NCI-H82 (cell line): ENCODE data around the gene SH3TC1.

Source experiments
- DNase-seq: peaks from one replicate; lab custom pipeline; 2025; lab: John Stamatoyannopoulos, UW

Gene SH3TC1

DNA sequence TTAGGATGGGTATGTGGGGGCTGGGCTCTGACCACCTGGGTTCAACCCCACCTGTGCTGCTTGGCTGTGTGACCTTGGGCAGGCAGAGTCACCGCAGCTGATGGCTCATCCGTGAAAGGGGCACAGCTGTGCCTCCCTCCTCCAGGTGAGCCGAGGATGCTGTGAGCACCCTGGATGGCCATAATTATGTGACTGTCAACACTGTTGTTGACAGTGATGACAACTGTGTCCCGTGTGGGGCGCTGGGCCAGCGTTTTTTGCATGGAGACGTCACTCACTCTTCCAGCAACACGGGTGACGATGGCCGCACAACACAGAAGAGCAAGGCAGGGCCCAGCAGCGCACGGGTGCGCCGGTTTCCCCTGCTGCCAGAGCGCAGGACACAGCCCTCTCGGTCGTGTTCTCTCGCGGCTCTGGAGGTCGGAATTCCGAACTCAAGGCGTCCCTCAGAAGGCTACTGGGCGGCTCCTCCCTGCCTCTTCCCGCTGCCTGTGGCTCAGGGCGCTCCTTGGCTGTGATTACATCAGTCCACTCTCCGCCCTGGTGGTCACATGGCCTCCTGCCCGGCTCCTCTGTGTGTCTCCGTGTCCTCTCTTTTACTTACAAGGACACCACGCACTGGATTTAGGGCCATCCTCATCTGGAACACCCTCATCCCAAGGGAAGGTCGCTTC is 1.3 kb downstream of the SH3TC1 start:
- no peak for DNase-seq

- no peak for DNase-seq
Observed at GRCh38 chr4:8201321-8201781, 2.3 kb downstream of the SH3TC1 start.

GRCh38 chr4:8202108-8203051 is 3.3 kb downstream of the SH3TC1 start:
- DNase-seq: no peak

- DNase-seq: no peak
Observed at GRCh38 chr4:8203052-8203401, 3.9 kb downstream of the SH3TC1 start.

GRCh38 chr4:8203817-8204216 is 4.7 kb downstream of the SH3TC1 start:
- no peak for DNase-seq

DNA sequence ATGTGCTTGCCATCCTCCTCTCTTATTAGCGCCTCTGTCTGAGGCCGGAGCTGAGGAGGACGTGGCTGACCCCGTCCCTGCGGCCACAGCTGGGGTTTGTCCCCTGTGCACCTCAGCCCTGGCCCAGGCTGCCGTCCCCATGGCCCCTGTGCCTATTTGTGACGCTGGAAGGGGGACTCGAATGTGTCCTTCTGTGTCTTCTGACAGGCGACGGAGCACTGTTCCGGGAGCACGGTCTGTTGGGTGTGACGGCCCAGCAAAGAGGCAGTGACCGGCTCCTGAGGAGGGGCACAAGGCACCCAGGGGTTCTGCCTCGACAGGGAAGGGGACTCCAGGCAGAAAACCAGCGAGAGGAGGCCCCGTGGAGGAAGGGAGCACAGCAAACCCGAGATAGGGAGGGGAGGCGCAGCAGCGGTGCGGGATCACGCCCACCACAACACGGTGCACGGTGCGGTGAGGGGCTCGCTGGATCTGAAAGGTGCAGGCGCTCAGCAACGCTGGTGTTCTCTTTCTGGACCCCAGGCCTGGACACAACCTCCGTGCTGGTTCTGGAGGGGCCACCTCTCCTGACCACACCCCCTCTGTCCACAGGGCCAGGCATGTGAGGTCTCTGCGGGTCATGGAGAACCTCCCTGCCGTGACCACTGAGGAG is 5.6 kb downstream of the SH3TC1 start:
- DNase-seq: no peak

DNA sequence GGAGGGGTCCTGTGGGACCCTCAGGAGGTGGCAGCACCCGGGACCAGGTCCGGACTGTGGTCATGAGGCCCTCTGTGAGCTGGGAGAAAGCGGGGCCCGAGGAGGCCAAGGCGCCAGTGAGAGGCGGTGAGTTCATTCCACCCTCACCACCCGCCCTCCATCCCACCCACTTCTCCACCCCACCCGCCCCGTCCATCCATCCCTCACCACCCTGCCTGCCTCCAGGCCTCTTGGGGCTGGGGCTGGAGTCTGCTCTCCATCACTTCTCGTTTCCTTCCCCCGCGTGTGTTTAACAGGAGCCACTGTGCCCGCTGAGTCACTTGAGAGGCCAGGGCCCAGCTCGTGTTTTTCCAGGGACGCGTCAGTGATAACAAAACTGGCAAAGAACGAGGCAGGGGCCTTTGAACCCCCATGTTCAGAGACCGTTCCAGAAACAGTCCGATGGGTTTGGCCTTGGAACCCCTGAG is 6.2 kb downstream of the SH3TC1 start:
- no peak for DNase-seq

GRCh38 chr4:8205749-8206611 is 6.9 kb downstream of the SH3TC1 start:
- no peak for DNase-seq

- DNase-seq: no peak
Observed at GRCh38 chr4:8207314-8207713, 8.2 kb downstream of the SH3TC1 start.

- no peak for DNase-seq
Observed at GRCh38 chr4:8208565-8208964, 9.5 kb downstream of the SH3TC1 start.

DNA sequence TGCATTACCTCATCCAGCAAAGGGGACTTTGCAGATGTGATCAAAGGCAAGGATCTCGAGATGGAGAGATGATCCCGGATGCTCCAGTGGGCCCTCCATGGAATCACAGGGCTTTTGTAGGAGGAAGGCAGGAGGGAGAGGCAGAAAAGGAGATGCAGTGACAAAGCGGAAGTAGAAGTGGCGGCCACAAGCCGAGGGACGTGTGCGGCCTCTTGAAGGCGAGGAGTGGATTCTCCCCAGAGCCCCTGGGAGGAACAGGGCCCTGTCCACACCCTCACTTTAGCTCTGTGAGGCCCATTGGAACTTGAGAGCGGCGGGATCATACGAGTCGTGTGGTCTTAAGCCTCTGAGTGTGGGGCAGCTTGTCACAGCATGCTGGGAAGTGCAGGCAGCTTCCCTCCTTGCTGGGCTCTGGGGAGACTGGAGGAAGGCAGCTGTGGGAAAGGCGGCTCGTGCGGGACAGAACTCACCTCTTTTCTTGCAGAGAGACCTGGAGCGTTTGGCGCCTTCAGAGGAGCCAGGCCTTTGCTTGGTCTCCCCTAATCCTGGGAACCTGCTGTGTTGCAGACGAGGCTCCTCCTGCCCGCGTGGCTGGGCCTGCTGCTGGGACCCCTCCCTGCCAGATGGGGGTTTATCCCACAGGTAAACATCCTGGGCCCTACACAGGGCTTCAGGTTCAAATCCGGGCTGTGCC is 10.2 kb downstream of the SH3TC1 start:
- no peak for DNase-seq

DNA sequence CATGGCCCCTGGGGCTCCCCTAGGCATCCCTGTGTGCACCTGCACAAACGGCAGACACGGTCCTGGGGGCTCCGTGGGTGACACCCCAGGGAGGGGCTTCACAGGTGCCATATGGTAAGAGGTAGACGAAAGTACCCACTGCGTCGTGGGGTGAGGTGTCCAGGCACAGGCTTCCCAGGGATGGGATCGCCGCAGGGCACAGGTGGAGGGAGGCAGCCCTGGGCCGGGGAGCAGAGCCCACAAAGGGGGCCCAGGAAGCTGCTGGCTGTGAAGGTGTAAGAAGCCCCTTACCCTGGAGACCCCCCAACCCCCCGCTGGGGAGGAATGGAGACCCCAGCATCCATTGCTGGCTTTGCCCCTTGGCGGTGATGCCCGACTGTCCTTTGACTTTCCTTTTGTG is 10.9 kb downstream of the SH3TC1 start:
- DNase-seq: no peak

GRCh38 chr4:8210616-8211015 is 11.5 kb downstream of the SH3TC1 start:
- DNase-seq: no peak

DNA sequence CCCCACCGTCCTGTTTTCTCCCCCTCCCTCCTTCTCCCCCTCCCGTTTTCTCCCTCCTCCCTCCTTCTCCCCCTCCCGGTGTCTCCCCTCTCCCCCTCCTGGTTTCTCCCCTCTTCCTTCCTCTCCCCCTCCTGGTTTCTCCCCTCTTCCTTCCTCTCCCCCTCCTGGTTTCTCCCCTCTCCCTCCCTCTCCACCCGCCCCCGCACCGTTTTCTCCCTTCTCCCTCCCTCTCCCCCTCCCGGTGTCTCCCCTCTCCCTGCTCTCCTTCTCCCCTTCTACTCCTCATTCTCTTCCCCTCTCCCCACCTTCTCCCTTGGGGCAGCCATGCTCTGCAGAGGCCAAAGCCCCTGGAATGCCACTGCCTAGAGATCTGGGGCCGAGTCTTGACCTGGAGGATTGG is 12.2 kb downstream of the SH3TC1 start:
- no peak for DNase-seq

GRCh38 chr4:8211737-8212581 is 12.9 kb downstream of the SH3TC1 start:
- no peak for DNase-seq

- no peak for DNase-seq
Observed at GRCh38 chr4:8212622-8213021, 13.5 kb downstream of the SH3TC1 start.

- no peak for DNase-seq
Observed at GRCh38 chr4:8213121-8213520, 14.0 kb downstream of the SH3TC1 start.

DNA sequence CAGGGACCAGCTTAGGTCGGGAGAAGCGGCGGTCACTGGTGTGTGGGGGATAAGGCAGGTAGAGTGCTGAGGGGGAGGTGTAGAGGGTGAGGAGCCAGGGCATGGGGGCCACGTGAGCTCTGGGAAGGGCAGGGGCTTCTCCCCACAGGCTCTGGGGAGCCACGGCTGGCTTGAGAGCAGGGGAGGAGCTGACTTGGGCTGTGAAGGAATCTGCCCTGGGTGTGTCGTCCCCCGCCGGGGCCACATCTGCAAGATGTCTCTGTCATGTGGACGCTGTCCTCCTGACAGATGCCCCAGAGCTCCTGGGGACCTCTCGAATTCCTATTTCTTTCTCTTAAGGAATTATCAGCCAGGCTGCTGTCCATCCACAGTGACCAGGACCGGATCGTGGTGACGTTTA is 15.0 kb downstream of the SH3TC1 start:
- no peak for DNase-seq

DNA sequence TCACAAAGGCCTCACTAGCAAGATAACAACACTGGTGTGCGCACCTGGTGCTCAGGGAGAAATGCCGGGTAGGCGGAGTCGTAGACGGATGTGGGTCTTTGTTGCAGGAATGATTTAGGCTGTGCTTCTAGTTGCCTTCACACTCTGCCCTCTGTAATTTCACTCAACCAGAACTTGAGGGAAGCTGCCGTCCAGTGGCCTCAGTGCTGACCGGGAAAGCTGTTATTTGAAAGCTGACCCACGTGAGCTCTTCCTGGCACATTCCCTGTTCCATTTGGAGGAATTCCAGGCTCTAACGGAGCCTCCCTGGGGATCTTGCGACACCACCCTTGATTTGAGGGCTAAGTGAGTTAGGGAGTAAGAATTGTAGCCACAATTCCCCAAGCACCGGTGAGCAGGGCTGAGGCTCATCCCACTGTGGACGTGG is 15.9 kb downstream of the SH3TC1 start:
- DNase-seq: no peak
